Measurements from ENCODE around the gene MSI2. TPM values are rescaled to one million over a fixed set of nuclear protein-coding genes. Genes with fewer than 3 reads are reported as not detected.

Gene MSI2
- polyA plus RNA-seq, 1 of the 3 experiments (the other 2 are of a cell fraction): 24.1 TPM

- CTCF ChIA-PET: interaction anchor here (0.8 to 7.6 kb wide), 8 partner anchors 9 to 244 kb away, joined by 3 to 109 read pairs (median 5); no protein-coding TSS in a partner anchor
- no peak overlapping the region for H3K9ac ChIP-seq
- no peak overlapping the region for H3K4me3 ChIP-seq (ENCODE audit: low read depth in 2 of 2, low read length in 1 of 2)
- peaks cover 13 to 84% of the 10 kb centered on the region in 2 experiments; a peak in 3 of 4 replicates for H3K4me1 ChIP-seq (ENCODE audit: control insufficient read depth in 1 of 2, insufficient read depth in 2 of 2, low read depth in 1 of 2, low read length in 1 of 2)
- H3K27me3 ChIP-seq (ENCODE audit: insufficient read depth): no peaks in the 10 kb centered on the region
- H3F3A ChIP-seq (replicated peaks; ENCODE audit: insufficient read depth): peaks cover 3% of the 10 kb centered on the region
- peak overlapping the region in 1 of 2 experiments; percentile 100; a peak in 2 of 4 replicates for H3K27ac ChIP-seq (ENCODE audit: low read depth in 2 of 2, low read length in 1 of 2)
- H2AFZ ChIP-seq (ENCODE audit: low read depth): no peak overlapping the region
- H3K9me3 ChIP-seq: no peaks in the 10 kb centered on the region
- H3K36me3 ChIP-seq (replicated peaks in 1 of 2; ENCODE audit: control insufficient read depth in 1 of 2, insufficient read depth in 2 of 2, low read length in 1 of 2): no peaks in the 10 kb centered on the region
- H3K79me2 ChIP-seq (ENCODE audit: insufficient read depth): no peaks in the 10 kb centered on the region
- POLR2A ChIA-PET: interaction anchor here (0.8 to 1.0 kb wide), 2 partner anchors 46 to 173 kb away, joined by 3 to 4 read pairs; no protein-coding TSS in a partner anchor
- DNase-seq: no peak
- no peak overlapping the region for H3K4me2 ChIP-seq
- 94% methylated on average over 11 of the region's 15 CpGs for WGBS (ENCODE audit: low lambda C conversion rate)
- H3K9me2 ChIP-seq: no peaks in the 10 kb centered on the region
- no peaks in the 10 kb centered on the region for H4K20me1 ChIP-seq (ENCODE audit: insufficient read depth)
- no peak for TF ChIP-seq MEF2A (IDR thresholded peaks at IDR 0.05; ENCODE audit: borderline replicate concordance, low read depth)
- peak; percentile 36; the same call in 1 of the 2 replicates for TF ChIP-seq TCF12 (IDR thresholded peaks at IDR 0.05)
Measured at GRCh38 chr17:57589151-57590034, 333.1 kb downstream of the MSI2 start.

DNA sequence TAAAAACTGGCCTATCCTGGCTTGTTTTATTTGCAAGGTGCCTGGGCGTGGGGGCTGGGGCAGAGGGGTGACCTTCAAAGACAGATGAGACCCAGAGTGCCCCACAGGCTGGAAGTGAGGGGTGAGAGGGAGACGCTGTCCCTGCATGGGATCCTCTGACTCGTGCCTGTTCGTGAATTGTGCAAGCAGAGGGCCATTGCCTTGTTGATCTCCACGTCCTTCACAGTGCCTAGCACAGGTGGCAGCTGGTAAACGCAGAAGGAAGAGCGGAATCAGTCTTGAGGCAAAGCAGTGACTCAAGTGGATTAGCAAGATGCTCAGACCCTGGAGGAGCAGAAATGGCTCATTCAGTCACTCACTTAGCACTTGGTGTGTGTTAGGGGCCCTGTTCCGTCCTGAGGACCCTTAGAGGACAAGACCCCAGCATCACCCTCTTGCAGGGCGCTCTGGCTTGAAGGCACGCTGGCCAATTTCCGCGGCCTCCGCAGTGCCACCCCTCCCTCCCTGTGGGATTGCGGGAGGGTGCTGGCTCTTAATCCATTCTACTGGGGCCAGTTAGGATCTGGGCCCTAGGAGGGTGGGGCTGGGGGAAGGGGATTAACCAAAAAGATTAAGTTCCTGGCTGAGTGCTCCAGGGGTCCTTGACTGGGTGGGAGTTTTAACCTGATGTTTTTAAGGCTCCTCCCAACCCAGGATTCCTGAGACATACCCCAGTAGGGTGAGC, 337.6 kb downstream of the MSI2 start:
- H3K4me1 ChIP-seq (ENCODE audit: control insufficient read depth in 1 of 2, insufficient read depth in 2 of 2, low read depth in 1 of 2, low read length in 1 of 2): peaks cover 0 to 80% of the 10 kb centered on the region in 2 experiments; a peak in 2 of 4 replicates
- no peak overlapping the region for H3K4me3 ChIP-seq (ENCODE audit: low read depth in 2 of 2, low read length in 1 of 2)
- TF ChIP-seq, protein P1, sequence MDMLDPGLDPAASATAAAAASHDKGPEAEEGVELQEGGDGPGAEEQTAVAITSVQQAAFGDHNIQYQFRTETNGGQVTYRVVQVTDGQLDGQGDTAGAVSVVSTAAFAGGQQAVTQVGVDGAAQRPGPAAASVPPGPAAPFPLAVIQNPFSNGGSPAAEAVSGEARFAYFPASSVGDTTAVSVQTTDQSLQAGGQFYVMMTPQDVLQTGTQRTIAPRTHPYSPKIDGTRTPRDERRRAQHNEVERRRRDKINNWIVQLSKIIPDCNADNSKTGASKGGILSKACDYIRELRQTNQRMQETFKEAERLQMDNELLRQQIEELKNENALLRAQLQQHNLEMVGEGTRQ (IDR thresholded peaks at IDR 0.05; ENCODE audit: borderline replicate concordance, low read depth, low read length): no peak
- no peak for TF ChIP-seq RCOR1 (IDR thresholded peaks at IDR 0.05; ENCODE audit: low read length)
- H3K4me2 ChIP-seq: no peak overlapping the region
- no peaks in the 10 kb centered on the region for H3K9me3 ChIP-seq
- WGBS (ENCODE audit: low lambda C conversion rate): 95% methylated on average over 14 of the region's 14 CpGs
- H3K27ac ChIP-seq (ENCODE audit: low read depth in 2 of 2, low read length in 1 of 2): peak overlapping the region in 1 of 2 experiments; percentile 99; a peak in 2 of 4 replicates
- H3K9me2 ChIP-seq: no peaks in the 10 kb centered on the region
- H3K9ac ChIP-seq: no peak overlapping the region
- H3K79me2 ChIP-seq (ENCODE audit: insufficient read depth): 0 out of 2 replicates have a peak, but pooled peaks cover 3% of the 10 kb centered on the region
- no peak overlapping the region for H2AFZ ChIP-seq (ENCODE audit: low read depth)
- peaks cover 9% of the 10 kb centered on the region for H3F3A ChIP-seq (replicated peaks; ENCODE audit: insufficient read depth)
- H3K27me3 ChIP-seq (ENCODE audit: insufficient read depth): no peaks in the 10 kb centered on the region
- no peaks in the 10 kb centered on the region for H4K20me1 ChIP-seq (ENCODE audit: insufficient read depth)
- H3K36me3 ChIP-seq (replicated peaks in 1 of 2; ENCODE audit: control insufficient read depth in 1 of 2, insufficient read depth in 2 of 2, low read length in 1 of 2): no peaks in the 10 kb centered on the region
- CTCF ChIA-PET: interaction anchor here (0.6 to 17.7 kb wide), 13 partner anchors 8 to 239 kb away, joined by 3 to 298 read pairs (median 5); partner anchors contain the start of gene CCDC182
- POLR2A ChIA-PET: interaction anchor here (0.7 to 1.7 kb wide), 5 partner anchors 9 to 189 kb away, joined by 3 to 6 read pairs (median 3); no protein-coding TSS in a partner anchor
- DNase-seq: no peak

DNA sequence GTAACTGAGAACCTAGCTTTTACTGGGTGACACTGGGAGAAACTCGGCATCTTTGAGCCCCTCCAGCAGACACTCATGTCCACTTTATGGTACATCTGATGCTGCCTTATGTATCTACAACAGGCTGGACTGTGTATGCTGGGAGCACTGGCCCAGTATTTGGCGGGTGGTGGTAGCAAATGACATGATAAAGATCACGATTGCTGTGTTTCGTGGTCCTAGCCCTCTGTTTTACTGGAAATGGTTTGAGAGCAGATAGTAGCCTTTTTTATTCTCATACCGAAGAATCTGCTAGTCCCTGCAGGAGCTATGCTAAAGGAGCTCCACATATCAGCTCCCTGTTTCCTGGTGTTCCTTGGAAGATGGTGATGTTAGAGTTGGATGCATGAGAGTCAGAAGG, 338.4 kb downstream of the MSI2 start:
- Histone ChIP-seq H3K9ac (no peak overlapping the region), H3K4me2 (no peak overlapping the region), H3K4me3 (ENCODE audit: low read depth in 2 of 2, low read length in 1 of 2) (no peak overlapping the region; a peak in 1 of 4 replicates), H4K20me1 (ENCODE audit: insufficient read depth) (no peaks in the 10 kb centered on the region), H3K9me2 (no peaks in the 10 kb centered on the region), H3K79me2 (ENCODE audit: insufficient read depth) (0 out of 2 replicates have a peak, but pooled peaks cover 3% of the 10 kb centered on the region), H3K4me1 (ENCODE audit: control insufficient read depth in 1 of 2, insufficient read depth in 2 of 2, low read depth in 1 of 2, low read length in 1 of 2) (peaks cover 0 to 80% of the 10 kb centered on the region in 2 experiments; a peak in 2 of 4 replicates), H3K36me3 (replicated peaks in 1 of 2; ENCODE audit: control insufficient read depth in 1 of 2, insufficient read depth in 2 of 2, low read length in 1 of 2) (no peaks in the 10 kb centered on the region), H3K9me3 (no peaks in the 10 kb centered on the region), H3K27ac (ENCODE audit: low read depth in 2 of 2, low read length in 1 of 2) (peak overlapping the region in 1 of 2 experiments; percentile 99; a peak in 2 of 4 replicates), H3K27me3 (ENCODE audit: insufficient read depth) (no peaks in the 10 kb centered on the region), H2AFZ (ENCODE audit: low read depth) (no peak overlapping the region), H3F3A (replicated peaks; ENCODE audit: insufficient read depth) (peaks cover 9% of the 10 kb centered on the region)
- 87% methylated on average over 5 of the region's 5 CpGs for WGBS (ENCODE audit: low lambda C conversion rate)
- CTCF ChIA-PET: interaction anchor here (0.5 to 17.7 kb wide), 15 partner anchors 9 to 238 kb away, joined by 3 to 298 read pairs (median 4); partner anchors contain the start of gene CCDC182
- TF ChIP-seq FOXJ3 (CRISPR knock-in tag; IDR thresholded peaks at IDR 0.05): 0 out of 2 replicates have a peak, but pooled peaks have one; percentile 72
- TF ChIP-seq, protein P2, sequence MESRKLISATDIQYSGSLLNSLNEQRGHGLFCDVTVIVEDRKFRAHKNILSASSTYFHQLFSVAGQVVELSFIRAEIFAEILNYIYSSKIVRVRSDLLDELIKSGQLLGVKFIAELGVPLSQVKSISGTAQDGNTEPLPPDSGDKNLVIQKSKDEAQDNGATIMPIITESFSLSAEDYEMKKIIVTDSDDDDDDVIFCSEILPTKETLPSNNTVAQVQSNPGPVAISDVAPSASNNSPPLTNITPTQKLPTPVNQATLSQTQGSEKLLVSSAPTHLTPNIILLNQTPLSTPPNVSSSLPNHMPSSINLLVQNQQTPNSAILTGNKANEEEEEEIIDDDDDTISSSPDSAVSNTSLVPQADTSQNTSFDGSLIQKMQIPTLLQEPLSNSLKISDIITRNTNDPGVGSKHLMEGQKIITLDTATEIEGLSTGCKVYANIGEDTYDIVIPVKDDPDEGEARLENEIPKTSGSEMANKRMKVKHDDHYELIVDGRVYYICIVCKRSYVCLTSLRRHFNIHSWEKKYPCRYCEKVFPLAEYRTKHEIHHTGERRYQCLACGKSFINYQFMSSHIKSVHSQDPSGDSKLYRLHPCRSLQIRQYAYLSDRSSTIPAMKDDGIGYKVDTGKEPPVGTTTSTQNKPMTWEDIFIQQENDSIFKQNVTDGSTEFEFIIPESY (IDR thresholded peaks at IDR 0.05; ENCODE audit: borderline replicate concordance, low read depth): no peak
- TF ChIP-seq YY1 (IDR thresholded peaks at IDR 0.05; ENCODE audit: low read depth): no peak
- no peak for TF ChIP-seq TCF12 (IDR thresholded peaks at IDR 0.05)
- TF ChIP-seq FOXM1 (IDR thresholded peaks at IDR 0.05; ENCODE audit: low read depth): no peak
- peak; percentile 7; the same call in 1 of the 2 replicates for TF ChIP-seq RCOR1 (IDR thresholded peaks at IDR 0.05; ENCODE audit: low read length)
- TF ChIP-seq RAD21 (IDR thresholded peaks at IDR 0.05; ENCODE audit: low read length): peak; percentile 25
- peak in 1 of 2 experiments; percentile 49; a peak in 1 of 4 replicates for TF ChIP-seq EP300 (IDR thresholded peaks at IDR 0.05; ENCODE audit: borderline replicate concordance in 1 of 2, low read depth in 1 of 2, low read length in 1 of 2)
- TF ChIP-seq, protein P1 (IDR thresholded peaks at IDR 0.05; ENCODE audit: borderline replicate concordance, low read depth, low read length): no peak
- TF ChIP-seq GATA2 (CRISPR knock-in tag; IDR thresholded peaks at IDR 0.05): peak; percentile 78
- TF ChIP-seq MXI1 (IDR thresholded peaks at IDR 0.05; ENCODE audit: low read depth, low read length): no peak; the same call in 1 of the 2 replicates
- peak; percentile 71 for DNase-seq
- POLR2A ChIA-PET: interaction anchor here (0.7 to 1.8 kb wide), 7 partner anchors 9 to 188 kb away, joined by 3 to 6 read pairs (median 4); no protein-coding TSS in a partner anchor
